Heart right ventricle (tissue), 16 donors: ENCODE data around the gene GNE. TPM values are rescaled to one million over a fixed set of nuclear protein-coding genes. Genes with fewer than 3 reads are reported as not detected.

Source experiments
- ATAC-seq, 8 donors: fragments of 200-7000 bp; cut with Tn5 transposase; one replicate each; pipeline ENCODE4 v1.9.1; 2020; ENCODE audit warnings: mild to moderate bottlenecking in 8 of 8, moderate library complexity in 8 of 8, moderate number of reproducible peaks in 1 of 8
- DNase-seq, 2 donors: peaks; one replicate each; pipeline ENCODE4 v3.0.0-alpha.2; 2020
- H3K27ac ChIP-seq, 10 donors: fragments of 200-600 bp; sonication (generic) in 2 of 10; one replicate each; pipeline versions ENCODE4 v1.5.0 to v1.8.0; 2020 to 2022; ENCODE audit warnings: mild to moderate bottlenecking in 3 of 10
- H3K27me3 ChIP-seq, 7 donors: fragments of 200-600 bp; one replicate each; pipeline ENCODE4 v1.8.0; 2021 to 2022; ENCODE audit warnings: mild to moderate bottlenecking in 2 of 7
- H3K36me3 ChIP-seq, 9 donors: fragments of 200-600 bp; sonication (generic) in 1 of 9; one replicate each; pipeline versions ENCODE4 v1.5.0 to v1.8.0; 2020 to 2022; ENCODE audit warnings: mild to moderate bottlenecking in 2 of 9
- H3K4me1 ChIP-seq, 9 donors: fragments of 200-600 bp; sonication (generic) in 1 of 9; one replicate each; pipeline versions ENCODE4 v1.5.0 to v1.8.0; 2020 to 2022; ENCODE audit warnings: mild to moderate bottlenecking in 4 of 9
- H3K4me3 ChIP-seq, 10 donors: fragments of 200-600 bp; sonication (generic) in 2 of 10; one replicate each; pipeline versions ENCODE4 v1.5.0 to v1.8.0; 2020 to 2022; ENCODE audit warnings: mild to moderate bottlenecking in 7 of 10, moderate library complexity in 2 of 10
- H3K9me3 ChIP-seq, 11 donors: fragments of 200-600 bp in 10 of 11; sonication (generic) in 2 of 11; one replicate each; pipeline versions ENCODE4 v1.5.0 to v1.8.0; 2013 to 2022; ENCODE audit warnings: mild to moderate bottlenecking in 2 of 11, control low read depth in 1 of 11, moderate library complexity in 1 of 11
- WGBS, 2 donors: extraction: QIAGEN DNeasy Blood & Tissue Kit; methylation state at CpG; one replicate each; pipeline ENCODE4 v1.1.7; 2013; ENCODE audit warnings: inconsistent platforms in 1 of 2; 5-methylcytosine and 5-hydroxymethylcytosine counted together
- intact Hi-C, 10 donors: fragments of 100-400 bp; cut with DNase I; formaldehyde crosslinking; loops; one replicate each; pipeline versions ENCODE4 v1.11.1 to v1.14.2; 2022
- polyA plus RNA-seq, 2 donors: library from polyadenylated mRNA; stranded (reverse); fragments of 200-250 nt; gene quantifications; one replicate each; pipeline ENCODE4 v1.2.3, GENCODE V29; 2013
- total RNA-seq, 10 donors: library from RNA; stranded (reverse); fragmentation: NEBNext Ultra II Directional in 3 of 10; extraction: Animal tissue kit (Norgen Biotek cat#: 25700) in 3 of 10; gene quantifications; one replicate each; pipeline versions ENCODE4 v1.2.1 to v1.2.4, GENCODE V29; 2021 to 2023
- TF ChIP-seq, protein P1 (sequence below), 9 donors: fragments of 200-600 bp; sonication (generic) in 2 of 9; IDR thresholded peaks; one replicate each; pipeline versions ENCODE4 v1.5.0 to v1.8.0; 2021 to 2022; ENCODE audit warnings: antibody characterized with exemption in 9 of 9, mild to moderate bottlenecking in 5 of 9, moderate library complexity in 1 of 9
- donor health status: Arrhythmogenic right ventricular cardiomyopathy.
- donor health status: ischemic (EF 13 %, LVEDD 7.1; RV severe dilation, severe dysfunction).
- donor health status: healthy with polysubstance abuse.
- donor health status: DM: no; HTN: yes; CAD: no.
- donor health status: DM: no; HTN: no; CAD: no.
- donor health status: ischemic (EF 25% LVEDD 6.9; RV normal size, moderate dysfunction).
- donor health status: ischemic (EF 25% LVEDD 5.7; RV mildly dilated, moderate dysfunction).
- donor health status: healthy.
- donor health status: DM: yes; HTN: yes; CAD: no.
- donor health status: Ischemic cardiomyopathy.
- donor health status: ischemic (EF 35%, LVEDD 5.7; RV mildly dilated, moderate dysfunction).
- donor health status: nonischemic (EF 11% LVEDD 7.7; RV severe dilation, severe dysfunction).
- donor health status: DM: yes; HTN: yes; CAD: no.
- donor health status: PGD.
- donor health status: ischemic (EF 29% LVEDD 5.4; RV normal size, mild dysfunction).
- donor health status: nonischemic (EF 23%, LVEDD 6.1; RV moderate dilation, normal function).

The GNE gene
- total and polyA plus RNA-seq, 12 donors = 4.0 to 14.9 (median 12.1) TPM

DNA sequence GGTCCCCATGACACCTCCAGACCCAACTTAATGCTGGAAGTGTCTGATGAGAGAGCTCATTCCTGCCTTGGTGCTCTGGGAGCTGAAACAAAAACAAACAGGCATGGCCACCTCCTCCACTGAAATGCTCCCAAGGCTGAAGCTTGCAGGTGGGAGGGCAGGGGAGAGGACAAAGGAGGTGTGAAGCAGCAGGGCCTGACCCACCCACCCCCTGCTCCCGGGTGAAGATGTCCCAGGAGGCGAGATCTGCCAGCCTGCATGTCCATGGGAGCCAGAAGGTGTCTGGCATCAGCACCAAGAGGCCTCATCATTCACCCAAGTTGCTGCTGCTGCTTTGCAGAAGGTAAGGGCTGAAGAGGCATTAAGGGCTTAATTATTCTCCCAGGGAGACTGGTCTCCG lies 93.3 kb downstream of the GNE start:
- Histone ChIP-seq H3K4me1 (peaks cover 8 to 49% (median 19%) of the 10 kb centered on the region in 9 donors), H3K4me3 (no peak overlapping the region), H3K9me3 (no peaks in the 10 kb centered on the region), H3K36me3 (peaks cover 0 to 21% (median 0%) of the 10 kb centered on the region in 9 donors), H3K27ac (peak overlapping the region in 7 of 10 donors; percentile 25 to 90 (median 74)), H3K27me3 (peaks cover 0 to 6% (median 0%) of the 10 kb centered on the region in 7 donors)
- no peak for DNase-seq
- ATAC-seq = no peak
- TF ChIP-seq, protein P1, sequence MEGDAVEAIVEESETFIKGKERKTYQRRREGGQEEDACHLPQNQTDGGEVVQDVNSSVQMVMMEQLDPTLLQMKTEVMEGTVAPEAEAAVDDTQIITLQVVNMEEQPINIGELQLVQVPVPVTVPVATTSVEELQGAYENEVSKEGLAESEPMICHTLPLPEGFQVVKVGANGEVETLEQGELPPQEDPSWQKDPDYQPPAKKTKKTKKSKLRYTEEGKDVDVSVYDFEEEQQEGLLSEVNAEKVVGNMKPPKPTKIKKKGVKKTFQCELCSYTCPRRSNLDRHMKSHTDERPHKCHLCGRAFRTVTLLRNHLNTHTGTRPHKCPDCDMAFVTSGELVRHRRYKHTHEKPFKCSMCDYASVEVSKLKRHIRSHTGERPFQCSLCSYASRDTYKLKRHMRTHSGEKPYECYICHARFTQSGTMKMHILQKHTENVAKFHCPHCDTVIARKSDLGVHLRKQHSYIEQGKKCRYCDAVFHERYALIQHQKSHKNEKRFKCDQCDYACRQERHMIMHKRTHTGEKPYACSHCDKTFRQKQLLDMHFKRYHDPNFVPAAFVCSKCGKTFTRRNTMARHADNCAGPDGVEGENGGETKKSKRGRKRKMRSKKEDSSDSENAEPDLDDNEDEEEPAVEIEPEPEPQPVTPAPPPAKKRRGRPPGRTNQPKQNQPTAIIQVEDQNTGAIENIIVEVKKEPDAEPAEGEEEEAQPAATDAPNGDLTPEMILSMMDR (IDR thresholded peaks at IDR 0.05) = no peak
- WGBS, 2 donors = 74 to 75% methylated on average over 3 of the region's 3 CpGs
- intact Hi-C loops = loop anchor here in 6 of 10 donors (5.0 to 10.0 kb wide), 4 partner anchors 63 to 210 kb away; partner anchors contain the start of gene OR2S2 (in 5 of the 6)

Other genes with a start within 250 kb of the GNE start
- 1 to 10 TPM; 4.1 to 5.8 (median 5.2) TPM for gene RECK, start 221.5 kb downstream of the GNE start, total RNA-seq
- 1 to 10 TPM; 2.9 to 4.5 TPM for gene RECK, start 221.5 kb downstream of the GNE start, polyA plus RNA-seq
- gene GLIPR2, start 121.7 kb downstream of the GNE start, total RNA-seq = 10 to 100 TPM in 2 of 10 donors, 1 to 10 TPM in 8; 4.7 to 19.2 (median 5.8) TPM
- 10 to 100 TPM in 1 of 2 donors, 1 to 10 TPM in 1; 8.0 to 13.9 TPM for gene GLIPR2, start 121.7 kb downstream of the GNE start, polyA plus RNA-seq
- gene CCIN, start 89.1 kb downstream of the GNE start, total RNA-seq = under 1 TPM in 1 of 10 donors, not detected in 9; 0.15 TPM
- under 1 TPM in 1 of 2 donors, not detected in 1; 0.12 TPM for gene CCIN, start 89.1 kb downstream of the GNE start, polyA plus RNA-seq
- gene CLTA, start 67.5 kb downstream of the GNE start, total RNA-seq = 10 to 100 TPM; 44.5 to 80.4 (median 48.8) TPM
- 100 to 1,000 TPM in 1 of 2 donors, 10 to 100 TPM in 1; 34.3 to 138 TPM for gene CLTA, start 67.5 kb downstream of the GNE start, polyA plus RNA-seq
- gene RNF38, start 141.8 kb upstream of the GNE start, total RNA-seq = 10 to 100 TPM; 21.1 to 56.0 (median 33.9) TPM
- gene RNF38, start 141.8 kb upstream of the GNE start, polyA plus RNA-seq = 1 to 10 TPM; 6.4 to 8.3 TPM